SU-DHL-6 (cell line): Measurements from ENCODE around the gene TRIP13.

Source experiments
- CTCF ChIP-seq: fragments of 200-600 bp; sonication (generic); IDR thresholded peaks from one replicate; pipeline ENCODE4 v1.5.1; 2017; ENCODE audit warnings: antibody characterized with exemption, mild to moderate bottlenecking, low read length, moderate library complexity; ENCODE audit not compliant: insufficient read depth, poor library complexity, severe bottlenecking
- EZH2phosphoT487 ChIP-seq: fragments of 200-600 bp; sonication (generic), shearing (Covaris generic); conservative IDR thresholded peaks from 2 replicates; pipeline ENCODE4 v1.6.1; 2018; ENCODE audit warnings: mild to moderate bottlenecking, antibody characterized with exemption, low read length, moderate library complexity, mixed read lengths

GRCh38 chr5:848671-849111 is 44.0 kb upstream of the TRIP13 start:
- TF ChIP-seq CTCF (no peak), EZH2phosphoT487 (no peak)
